Urinary bladder (tissue), 4 donors: ENCODE data around the gene KPNA6. TPM values are rescaled to one million over a fixed set of nuclear protein-coding genes. Genes with fewer than 3 reads are reported as not detected.
"Not testable (repeated sequence)": the region's sequence is repeated elsewhere in the genome, so short reads cannot be mapped to it uniquely, and the experiment has no call there.

ENCODE experiments used
- DNase-seq: peaks from one replicate; pipeline ENCODE4 v3.0.0-alpha.2; 2015; ENCODE audit errors: extremely low spot score
- H3K27ac ChIP-seq: one replicate; pipeline ENCODE4 v1.5.1; 2013; ENCODE audit warnings: low read depth, mild to moderate bottlenecking, moderate library complexity
- H3K36me3 ChIP-seq: one replicate; pipeline ENCODE4 v1.6.1; 2013; ENCODE audit warnings: mild to moderate bottlenecking, moderate library complexity; ENCODE audit not compliant: insufficient read depth
- H3K4me1 ChIP-seq: one replicate; pipeline ENCODE4 v1.6.1; 2013; ENCODE audit warnings: mild to moderate bottlenecking, moderate library complexity; ENCODE audit not compliant: insufficient read depth
- H3K4me3 ChIP-seq: one replicate; pipeline ENCODE4 v1.5.1; 2013; ENCODE audit warnings: low read depth, low read length
- WGBS: extraction: QIAGEN DNeasy Blood & Tissue Kit; methylation state at CpG from one replicate; pipeline ENCODE4 v1.1.7; 2013; 5-methylcytosine and 5-hydroxymethylcytosine counted together
- polyA plus RNA-seq: library from polyadenylated mRNA; stranded (reverse); fragments of 200-250 nt; gene quantifications from one replicate; pipeline ENCODE4 v1.2.3, GENCODE V29; 2013
- total RNA-seq: library from RNA; depleted of rRNA; stranded (reverse); fragments of >200 nt; gene quantifications from one replicate; pipeline ENCODE4 v1.2.3, GENCODE V29; 2014
- donor health status: healthy with polysubstance abuse.
- donor health status: healthy.

The KPNA6 gene
- total RNA-seq: 27.8 TPM
- 17.1 TPM for polyA plus RNA-seq

DNA sequence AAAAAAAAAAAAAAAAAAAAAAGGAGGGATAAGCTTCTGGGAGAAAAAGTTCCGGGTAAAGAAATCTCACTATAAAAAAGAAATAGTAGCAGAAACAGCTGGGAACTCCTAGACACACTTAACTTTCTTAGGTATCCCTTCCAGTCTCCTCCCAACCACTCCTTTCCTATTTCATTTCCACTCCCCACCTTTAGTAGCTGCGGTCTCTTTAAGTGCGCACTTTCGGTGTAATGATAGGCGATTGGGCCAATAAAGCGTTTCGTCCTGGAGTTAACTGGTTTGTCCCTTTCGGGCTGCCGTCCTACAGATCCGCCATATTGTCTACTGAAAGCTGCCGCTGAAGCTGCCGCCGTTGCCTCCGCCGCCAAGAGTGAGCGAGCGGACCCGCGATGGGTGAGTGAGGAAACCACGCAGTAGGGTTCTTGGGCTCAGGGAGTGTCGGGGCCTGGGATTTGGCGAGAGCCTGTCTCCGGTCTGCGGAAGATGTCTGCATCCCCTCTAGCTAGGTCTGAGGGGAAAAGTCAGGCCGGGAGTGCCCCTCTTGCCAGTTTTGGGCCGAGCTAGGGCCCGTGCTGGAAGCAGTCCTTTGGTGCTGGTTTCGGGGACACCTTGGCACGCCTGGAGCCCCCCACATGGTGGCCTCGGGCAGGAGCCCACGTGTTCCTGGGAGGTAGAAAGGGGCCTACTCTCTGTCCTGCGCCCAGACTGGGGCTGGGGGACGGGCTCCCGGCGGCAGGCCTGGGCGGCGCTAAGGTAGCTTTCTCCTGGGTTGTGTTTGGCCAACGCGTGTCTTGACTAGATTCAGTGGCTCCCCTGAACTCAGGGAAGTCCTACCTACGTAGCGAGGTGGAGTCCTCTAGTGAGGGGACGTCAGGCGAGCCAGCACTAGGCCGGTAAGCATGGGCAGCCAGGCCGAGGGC is at the start of gene KPNA6:
Gene KPNA6 (plus strand): TSS at position 315 of the 920 bp plus-strand sequence. CDS start 75 bp downstream, at position 390.
- H3K36me3 ChIP-seq: no peaks in the 10 kb centered on the region
- under 1% methylated on average over 45 of the region's 45 CpGs for WGBS

DNA sequence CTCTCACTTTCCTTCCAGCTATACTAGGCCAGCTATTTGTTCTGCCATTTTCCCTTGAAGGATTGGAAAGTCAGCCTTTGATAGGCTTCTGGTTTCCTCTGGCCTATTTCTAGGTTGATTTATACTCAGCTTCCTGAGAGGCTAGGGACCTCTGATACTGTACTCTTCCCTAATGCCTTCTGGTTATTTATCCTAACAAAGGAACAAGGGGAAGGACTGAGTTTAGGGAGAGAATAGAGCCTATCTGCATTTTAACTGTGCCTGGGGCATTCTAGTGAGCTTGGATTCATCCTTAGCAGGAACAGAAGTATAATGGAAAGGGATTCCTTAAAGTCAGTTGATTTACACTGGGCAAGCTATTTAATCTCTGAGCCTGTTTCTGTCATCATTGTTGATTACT is 46.9 kb upstream of the KPNA6 start:
- Histone ChIP-seq H3K27ac (no peak overlapping the region), H3K36me3 (peaks cover 1% of the 10 kb centered on the region), H3K4me3 (no peak overlapping the region), H3K4me1 (no peaks in the 10 kb centered on the region)
- no peak for DNase-seq

More for the DNA sequence above, at the start of gene KPNA6:
- Histone ChIP-seq H3K4me3 (peak within 1 kb of the TSS; percentile 91), H3K4me1 (no peaks in the 10 kb centered on the region), H3K27ac (peak within 1 kb of the TSS; percentile 82)
- DNase-seq: peak; percentile 93

DNA sequence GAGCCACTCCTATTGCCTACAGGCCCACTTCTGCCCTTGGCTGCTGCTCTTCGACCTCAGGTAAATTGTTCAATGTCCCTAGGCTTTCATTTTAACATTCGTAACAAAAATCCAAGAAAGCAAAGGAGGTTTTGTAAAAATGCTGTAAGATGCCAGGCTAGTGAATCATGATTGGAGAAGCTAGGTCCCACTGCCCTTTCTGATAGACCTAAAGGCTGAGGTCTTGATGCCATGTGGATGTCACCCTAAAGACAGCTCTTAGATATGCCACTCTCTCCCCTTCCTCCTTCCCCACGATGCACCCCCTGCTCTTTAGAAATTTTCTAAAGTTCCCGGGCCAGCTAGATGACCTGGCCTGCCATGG is 45.0 kb upstream of the KPNA6 start:
- WGBS: 63% methylated on average over 4 of the region's 4 CpGs
- Histone ChIP-seq H3K36me3 (no peaks in the 10 kb centered on the region), H3K4me3 (no peak overlapping the region), H3K4me1 (no peaks in the 10 kb centered on the region), H3K27ac (peak overlapping the region; percentile 38)
- no peak for DNase-seq

DNA sequence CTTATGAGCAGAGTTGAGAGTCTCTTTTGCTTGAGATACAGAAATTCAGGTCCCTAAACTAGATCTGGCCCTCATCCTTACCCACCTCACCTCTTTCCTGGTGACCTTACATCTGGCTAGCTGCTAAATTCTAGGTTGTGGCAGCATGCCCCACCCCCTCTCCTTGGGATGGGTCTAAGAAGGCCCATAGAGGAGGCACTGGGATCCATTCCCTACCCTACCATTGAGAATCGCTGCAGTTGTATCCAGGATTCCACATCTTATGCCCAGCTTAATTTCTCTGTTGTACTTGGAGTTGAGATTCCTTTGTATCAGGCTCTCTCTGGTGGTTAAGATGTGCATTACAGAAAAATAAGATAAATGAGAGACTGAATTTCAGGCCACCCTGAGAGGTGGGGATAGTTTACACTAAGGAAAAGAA is 44.6 kb upstream of the KPNA6 start:
- Histone ChIP-seq H3K27ac (peak overlapping the region; percentile 29), H3K4me1 (no peaks in the 10 kb centered on the region), H3K4me3 (no peak overlapping the region), H3K36me3 (no peaks in the 10 kb centered on the region)
- DNase-seq: peak; percentile 66
- WGBS: 7% methylated on average over 1 of the region's 1 CpG

DNA sequence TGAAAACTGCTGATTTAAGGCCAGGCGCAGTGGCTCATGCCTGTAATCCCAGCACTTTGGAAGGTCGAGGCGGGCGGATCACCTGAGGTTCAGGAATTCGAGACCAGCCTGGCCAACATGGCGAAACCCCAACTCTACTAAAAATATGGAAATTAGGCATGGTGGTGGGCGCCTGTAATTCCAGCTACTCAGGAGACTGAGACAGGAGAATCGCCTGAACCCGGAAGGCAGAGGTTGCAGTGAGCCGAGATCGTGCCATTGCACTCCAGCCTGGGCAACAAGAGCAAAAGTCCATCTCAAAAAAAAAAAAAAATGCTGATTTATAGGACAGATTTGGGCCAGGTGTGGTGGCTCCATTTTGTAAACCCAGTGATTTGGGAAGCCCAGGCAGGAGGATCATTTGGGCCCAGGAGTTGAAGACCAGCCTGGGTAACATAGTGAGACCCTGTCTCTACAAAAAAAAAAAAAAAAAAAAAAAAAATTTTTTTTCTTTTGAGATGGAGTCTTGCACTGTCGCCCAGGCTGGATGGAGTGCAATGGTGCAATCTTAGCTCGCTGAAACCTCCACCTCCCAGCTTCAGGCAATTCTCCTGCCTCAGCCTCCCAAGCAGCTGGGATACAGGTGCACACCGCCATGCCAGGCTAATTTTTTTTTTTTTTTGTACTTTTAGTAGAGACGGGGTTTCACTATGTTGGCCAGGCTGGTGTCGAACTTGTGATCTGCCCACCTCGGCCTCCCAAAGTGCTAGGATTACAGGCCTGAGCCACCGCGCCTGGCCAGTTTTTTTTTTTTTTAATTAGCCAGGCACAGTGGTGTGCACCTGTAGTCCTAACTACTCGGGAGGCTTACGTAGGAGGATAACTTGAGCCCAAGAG is 42.0 kb upstream of the KPNA6 start:
- DNase-seq, H3K36me3 ChIP-seq, H3K4me1 ChIP-seq, H3K4me3 ChIP-seq, H3K27ac ChIP-seq: not testable (repeated sequence)
- WGBS: 72% methylated on average over 21 of the region's 21 CpGs

DNA sequence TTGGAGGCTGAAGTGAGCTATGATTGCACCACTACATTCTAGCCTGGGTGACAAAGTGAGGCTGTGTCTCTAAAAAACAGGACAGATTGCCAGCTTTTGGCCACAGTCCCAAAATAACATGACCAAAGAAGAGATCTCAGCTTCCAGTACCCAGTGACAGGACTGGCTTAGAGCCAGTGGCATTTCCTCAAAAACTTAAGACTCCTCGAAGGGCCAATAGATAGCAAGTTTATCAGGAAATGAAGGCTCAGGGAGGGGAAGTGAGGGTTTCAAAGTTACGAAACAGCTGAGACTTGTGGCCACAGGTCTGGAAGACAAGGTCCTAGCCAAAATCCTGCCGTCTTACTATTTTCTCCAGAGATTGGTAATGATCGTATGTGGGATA is 41.4 kb upstream of the KPNA6 start:
- H3K27ac ChIP-seq: no peak overlapping the region
- WGBS: 3% methylated on average over 4 of the region's 4 CpGs
- no peaks in the 10 kb centered on the region for H3K4me1 ChIP-seq
- H3K36me3 ChIP-seq: no peaks in the 10 kb centered on the region
- no peak overlapping the region for H3K4me3 ChIP-seq
- DNase-seq: peak; percentile 55

DNA sequence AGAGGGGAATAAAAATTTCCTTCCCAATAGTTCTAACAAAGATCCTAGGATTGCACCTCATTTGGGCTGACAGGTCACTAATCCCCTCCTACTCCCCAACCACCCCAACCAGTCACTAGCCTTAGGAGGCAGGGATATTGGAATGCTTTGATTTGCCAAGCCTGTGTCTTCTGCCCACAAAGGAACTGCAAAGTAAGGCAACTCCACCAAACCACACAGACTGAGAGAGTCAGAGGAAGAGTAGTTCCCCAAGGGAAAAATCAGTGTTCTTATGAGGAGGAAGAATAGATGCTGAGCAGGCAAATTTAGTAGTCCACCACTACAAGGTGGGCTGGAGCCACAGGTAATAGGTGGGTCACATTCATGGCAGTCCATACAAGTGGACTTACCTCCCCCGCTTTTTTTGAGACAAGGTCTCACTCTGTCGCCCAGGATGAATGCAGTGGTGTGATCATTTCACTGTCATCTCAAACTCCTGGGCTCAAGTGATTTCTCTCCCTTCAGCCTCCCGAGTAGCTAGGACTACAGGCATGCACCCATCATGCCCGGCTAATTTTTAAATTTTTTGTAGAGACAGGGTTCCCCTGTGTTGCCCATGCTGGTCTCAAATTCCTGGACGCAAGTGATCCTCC is 38.8 kb upstream of the KPNA6 start:
- no peak for DNase-seq
- 74% methylated on average over 5 of the region's 5 CpGs for WGBS
- Histone ChIP-seq H3K36me3 (no peaks in the 10 kb centered on the region), H3K4me1 (no peaks in the 10 kb centered on the region), H3K4me3 (no peak overlapping the region), H3K27ac (no peak overlapping the region)

DNA sequence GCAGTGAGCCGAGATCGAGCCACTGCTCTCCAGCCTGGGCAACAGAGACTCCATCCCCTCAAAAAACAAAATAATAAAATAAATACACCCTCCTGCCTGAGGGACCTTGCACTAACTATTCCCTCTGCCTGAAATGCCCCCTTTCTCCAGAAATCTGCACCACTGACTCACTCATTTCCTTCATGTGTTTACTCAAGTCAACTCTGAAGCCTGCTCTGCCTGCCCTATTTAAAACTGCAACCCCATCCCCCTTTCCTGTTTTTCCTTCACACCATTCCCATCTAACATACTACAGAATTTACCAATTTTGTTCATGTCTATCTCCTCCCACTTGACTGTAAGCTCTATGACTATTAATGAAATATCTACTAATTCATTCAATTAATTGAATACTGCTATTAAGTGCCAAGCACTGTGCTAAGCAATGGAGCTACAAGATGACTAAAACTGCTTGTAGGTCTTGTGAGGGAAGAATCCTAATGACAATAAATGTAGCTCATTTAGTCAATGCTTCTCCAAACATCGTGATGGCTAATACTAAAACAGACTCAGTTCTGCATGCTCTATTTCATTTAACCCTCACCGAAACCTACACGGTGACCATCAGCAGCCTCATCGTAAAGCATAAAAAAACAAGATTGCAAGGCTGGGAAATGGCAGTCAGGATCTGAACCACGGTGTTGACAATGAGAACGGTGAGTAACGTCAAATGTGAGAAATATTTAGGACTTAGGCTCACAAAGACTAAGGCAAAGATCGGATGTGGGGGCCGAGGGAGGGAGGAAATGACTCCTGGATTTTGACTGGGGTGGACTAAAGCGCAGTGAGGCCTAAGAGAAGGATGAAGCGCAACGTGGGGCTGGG is 35.9 kb upstream of the KPNA6 start:
- peak overlapping the region; percentile 72 for H3K4me3 ChIP-seq
- 16% methylated on average over 14 of the region's 14 CpGs for WGBS
- no peaks in the 10 kb centered on the region for H3K36me3 ChIP-seq
- H3K4me1 ChIP-seq: no peaks in the 10 kb centered on the region
- H3K27ac ChIP-seq: peak overlapping the region; percentile 33
- DNase-seq: no peak

DNA sequence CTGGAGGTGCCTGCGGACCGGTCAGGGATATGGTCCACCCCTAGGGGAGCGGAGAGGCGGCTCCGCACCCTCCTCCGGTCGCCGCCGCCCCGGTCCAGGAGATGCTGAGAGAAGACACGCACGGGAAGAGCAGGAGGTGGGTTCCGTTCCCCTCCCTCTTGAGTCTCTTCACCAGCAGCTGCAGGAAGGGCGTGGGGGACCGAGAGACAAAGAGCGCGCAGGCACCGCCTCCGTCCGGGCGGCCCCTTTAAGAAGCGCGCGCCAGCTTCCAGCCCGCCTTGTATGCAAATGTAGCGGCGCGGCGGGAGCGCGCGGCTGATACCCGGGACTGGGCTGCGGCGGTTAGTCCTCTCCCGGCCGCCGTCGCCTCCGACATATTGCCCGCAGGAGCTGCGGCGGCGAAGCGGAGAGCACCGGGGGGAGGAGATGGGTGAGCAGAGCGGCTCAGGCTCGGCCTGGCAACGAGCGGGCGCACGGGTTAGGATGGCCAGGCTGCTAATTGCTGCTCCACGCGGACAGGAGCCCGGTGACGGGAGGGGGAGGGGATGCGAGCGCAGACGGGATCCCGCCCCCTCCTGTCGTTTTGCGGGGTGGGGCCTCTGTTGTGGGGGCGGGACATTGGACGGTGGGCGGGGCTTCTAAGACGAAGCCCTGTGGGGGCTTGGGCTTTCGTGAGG is 35.1 kb upstream of the KPNA6 start, which contains the start of gene TMEM39B:
Gene TMEM39B (plus strand): TSS at position 318 of the 677 bp plus-strand sequence. CDS start 109 bp downstream, at position 427.
- under 1% methylated on average over 67 of the region's 67 CpGs for WGBS
- Histone ChIP-seq H3K36me3 (no peaks in the 10 kb centered on the region), H3K4me3 (peak within 1 kb of the TSS; percentile 72), H3K27ac (peak within 1 kb of the TSS; percentile 80), H3K4me1 (no peaks in the 10 kb centered on the region)
- DNase-seq: peak; percentile 89

DNA sequence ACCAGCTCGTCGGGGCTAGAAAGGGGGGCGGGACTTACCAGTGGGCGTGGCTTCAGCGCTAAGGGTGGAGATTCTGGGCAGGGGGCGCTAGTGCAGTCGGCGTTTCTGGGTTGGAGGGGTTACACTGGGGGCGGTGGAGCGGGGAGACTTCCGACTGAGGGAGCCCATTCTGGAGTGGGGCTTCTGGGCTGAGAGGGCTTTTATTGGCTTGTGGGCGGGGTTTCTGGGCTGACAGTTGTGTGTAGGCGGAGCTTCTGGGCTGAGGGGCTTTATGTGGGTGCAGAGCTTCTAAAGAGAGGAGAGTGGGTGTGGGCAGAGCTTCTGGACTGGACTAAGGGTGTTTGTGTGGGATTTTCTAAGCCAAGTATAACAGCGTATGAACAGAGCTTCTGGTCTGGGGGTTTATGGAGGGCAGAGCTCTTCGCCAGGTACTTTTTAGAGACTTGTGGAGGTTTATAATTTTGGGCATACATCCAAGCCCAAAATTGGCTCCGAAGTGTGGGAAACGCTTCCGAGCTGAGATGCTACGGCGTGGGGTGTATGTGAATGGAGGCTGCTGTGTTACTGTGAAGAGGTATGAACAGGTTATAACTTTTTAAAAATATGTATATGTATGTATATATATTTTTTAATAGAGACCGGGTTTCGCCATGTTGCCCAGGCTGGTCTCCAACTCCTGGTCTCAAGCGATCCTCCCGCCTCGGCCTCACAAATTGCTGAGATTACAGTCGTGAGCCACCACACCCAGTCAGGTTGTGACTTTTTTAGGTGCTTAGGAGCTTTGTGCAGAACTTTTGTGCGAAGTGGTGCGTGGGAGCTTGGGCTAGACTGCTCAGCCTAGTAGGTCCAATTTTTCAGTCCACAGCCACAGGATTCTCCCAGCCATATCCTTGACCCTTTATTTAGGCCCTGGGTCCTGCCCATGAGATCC is 34.3 kb upstream of the KPNA6 start:
- Histone ChIP-seq H3K36me3 (no peaks in the 10 kb centered on the region), H3K4me3 (peak overlapping the region; percentile 72), H3K4me1 (no peaks in the 10 kb centered on the region), H3K27ac (peak overlapping the region; percentile 62)
- no peak for DNase-seq
- 28% methylated on average over 28 of the region's 28 CpGs for WGBS

DNA sequence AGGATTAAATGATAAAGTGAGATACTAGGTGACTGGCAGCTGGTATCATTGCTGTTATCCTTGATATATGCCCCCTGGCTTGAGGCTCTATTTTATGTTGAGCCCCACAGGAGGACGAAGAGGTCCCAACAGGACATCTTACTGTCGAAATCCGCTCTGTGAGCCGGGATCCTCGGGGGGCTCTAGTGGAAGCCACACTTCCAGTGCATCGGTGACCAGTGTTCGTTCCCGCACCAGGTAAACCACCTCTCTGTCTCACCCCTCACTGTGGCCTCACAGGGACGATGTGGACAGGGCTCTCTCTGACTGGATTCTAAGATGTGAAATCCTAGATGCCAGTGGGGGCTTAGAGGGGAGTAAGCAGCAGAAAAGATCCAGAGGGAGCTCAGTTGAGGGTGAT is 33.0 kb upstream of the KPNA6 start:
- 95% methylated on average over 9 of the region's 9 CpGs for WGBS
- no peak for DNase-seq
- Histone ChIP-seq H3K27ac (no peak overlapping the region), H3K4me3 (no peak overlapping the region), H3K4me1 (no peaks in the 10 kb centered on the region), H3K36me3 (no peaks in the 10 kb centered on the region)
